CD4-positive, alpha-beta T cell (primary cell): Measurements from ENCODE around the gene PAX3. TPM values are rescaled to one million over a fixed set of nuclear protein-coding genes. Genes with fewer than 3 reads are reported as not detected.

Experiments
- ATAC-seq: fragments of 200-7000 bp; cut with Tn5 transposase; one replicate; pipeline ENCODE4 v1.10.0; 2022; ENCODE audit warnings: mild to moderate bottlenecking; ENCODE audit not compliant: poor library complexity
- CTCF ChIA-PET: fragments of 350-600 bp; sonication (Branson Sonifier 250); formaldehyde crosslinking; loops from one replicate; lab custom pipeline; 2021; ENCODE audit warnings: antibody characterized with exemption, inconsistent platforms; lab: Charles Lee
- POLR2A ChIA-PET: fragments of 350-600 bp; sonication (Branson Sonifier 250); formaldehyde crosslinking; loops from one replicate; lab custom pipeline; 2021; ENCODE audit warnings: antibody characterized with exemption, inconsistent platforms; lab: Charles Lee
- DNase-seq, 14 experiments: peaks; one replicate each; pipeline ENCODE4 v3.0.0-alpha.2; 2013 to 2020; ENCODE audit warnings: mixed read lengths in 2 of 14
- H3K27ac ChIP-seq, 2 donors: one replicate each; pipeline versions ENCODE4 v1.5.1 to v1.7.0; 2013; ENCODE audit warnings: low read length in 2 of 2, low read depth in 1 of 2, mild to moderate bottlenecking in 1 of 2
- H3K27me3 ChIP-seq, 2 experiments: 1 replicate in 1 of 2; 2 replicates in 1 of 2; pipeline versions ENCODE4 v1.6.1 to v1.7.0; 2013; ENCODE audit warnings: low read length in 2 of 2, control low read depth in 1 of 2, mild to moderate bottlenecking in 1 of 2, moderate library complexity in 1 of 2; ENCODE audit not compliant: insufficient read depth in 2 of 2, control insufficient read depth in 1 of 2
- H3K36me3 ChIP-seq: one replicate; pipeline ENCODE4 v1.6.1; 2013; ENCODE audit warnings: low read length, control low read depth; ENCODE audit not compliant: insufficient read depth
- H3K4me1 ChIP-seq: one replicate; pipeline ENCODE4 v1.6.1; 2013; ENCODE audit warnings: low read length, control low read depth; ENCODE audit not compliant: insufficient read depth
- H3K4me3 ChIP-seq: one replicate; pipeline ENCODE4 v1.5.1; 2013; ENCODE audit warnings: mild to moderate bottlenecking, low read length, moderate library complexity
- H3K9me3 ChIP-seq, 2 experiments: 1 replicate in 1 of 2; 2 replicates in 1 of 2; pipeline versions ENCODE4 v1.6.1 to v1.7.0; 2013; ENCODE audit warnings: low read length in 2 of 2, mild to moderate bottlenecking in 2 of 2, control low read depth in 1 of 2, moderate library complexity in 1 of 2; ENCODE audit not compliant: control insufficient read depth in 1 of 2, insufficient read depth in 1 of 2
- H3K27ac Mint-ChIP-seq: one replicate; pipeline ENCODE4 v1.8.0; 2020; ENCODE audit warnings: mixed read lengths
- H3K27me3 Mint-ChIP-seq: one replicate; pipeline ENCODE4 v1.8.0; 2021; ENCODE audit warnings: mixed read lengths
- H3K36me3 Mint-ChIP-seq: one replicate; pipeline ENCODE4 v1.8.0; 2021; ENCODE audit warnings: low read depth, mixed read lengths
- H3K4me1 Mint-ChIP-seq: one replicate; pipeline ENCODE4 v1.8.0; 2021; ENCODE audit warnings: low read depth, mixed read lengths
- H3K4me3 Mint-ChIP-seq: one replicate; pipeline ENCODE4 v1.8.0; 2020; ENCODE audit warnings: mild to moderate bottlenecking, mixed read lengths
- H3K9me3 Mint-ChIP-seq: one replicate; pipeline ENCODE4 v1.8.0; 2020; ENCODE audit warnings: mixed read lengths
- intact Hi-C, 2 experiments: fragments of 100-400 bp; cut with DNase I in 1 of 2; cut with micrococcal nuclease in 1 of 2; formaldehyde crosslinking; loops; one replicate each; pipeline versions ENCODE4 v1.15.1 to v1.9.0; 2023 to 2025; cut with DNase I, micrococcal nuclease
- total RNA-seq, 174 experiments: library from RNA in 2 of 174; stranded (reverse) in 2 of 174; gene quantifications; one replicate each; pipeline ENCODE4 v1.2.3 and lab custom pipeline; 2021 to 2026
- TF ChIP-seq, protein P1 (sequence below): fragments of 200-600 bp; IDR thresholded peaks from one replicate; pipeline ENCODE4 v1.8.0; 2022; ENCODE audit warnings: antibody characterized with exemption, mild to moderate bottlenecking

Gene PAX3
- total RNA-seq, 2 experiments from 2014 or later: not detected

DNA sequence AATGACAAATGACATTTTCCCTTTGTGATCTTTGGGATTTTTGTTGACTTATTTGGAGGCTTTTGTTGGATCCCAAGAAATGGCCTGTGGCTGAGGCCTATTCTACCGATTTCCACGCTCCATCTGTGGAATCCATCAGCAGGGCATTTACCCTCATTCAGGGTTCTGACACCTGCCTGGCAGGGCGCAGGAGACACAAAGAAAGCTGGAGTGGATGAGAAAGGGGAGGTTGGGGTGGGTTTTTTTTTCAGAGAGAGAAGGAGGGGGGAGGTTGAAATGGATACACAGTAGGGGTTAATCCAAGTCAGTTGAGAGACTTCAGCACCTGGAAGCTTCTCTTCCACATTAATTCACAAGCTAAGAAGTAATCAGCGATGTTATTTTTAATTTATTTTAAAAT is 59.7 kb downstream of the PAX3 start:
- no peak for DNase-seq
- no peaks in the 10 kb centered on the region for H3K4me1 ChIP-seq
- CTCF ChIA-PET: no interaction called here
- no peak overlapping the region for H3K4me3 ChIP-seq
- Mint-ChIP-seq H3K4me3 (no peak overlapping the region), H3K27ac (no peak overlapping the region), H3K36me3 (no peaks in the 10 kb centered on the region), H3K4me1 (no peaks in the 10 kb centered on the region), H3K9me3 (no peaks in the 10 kb centered on the region), H3K27me3 (peaks cover 64% of the 10 kb centered on the region)
- no peaks in the 10 kb centered on the region for H3K36me3 ChIP-seq
- TF ChIP-seq, protein P1, sequence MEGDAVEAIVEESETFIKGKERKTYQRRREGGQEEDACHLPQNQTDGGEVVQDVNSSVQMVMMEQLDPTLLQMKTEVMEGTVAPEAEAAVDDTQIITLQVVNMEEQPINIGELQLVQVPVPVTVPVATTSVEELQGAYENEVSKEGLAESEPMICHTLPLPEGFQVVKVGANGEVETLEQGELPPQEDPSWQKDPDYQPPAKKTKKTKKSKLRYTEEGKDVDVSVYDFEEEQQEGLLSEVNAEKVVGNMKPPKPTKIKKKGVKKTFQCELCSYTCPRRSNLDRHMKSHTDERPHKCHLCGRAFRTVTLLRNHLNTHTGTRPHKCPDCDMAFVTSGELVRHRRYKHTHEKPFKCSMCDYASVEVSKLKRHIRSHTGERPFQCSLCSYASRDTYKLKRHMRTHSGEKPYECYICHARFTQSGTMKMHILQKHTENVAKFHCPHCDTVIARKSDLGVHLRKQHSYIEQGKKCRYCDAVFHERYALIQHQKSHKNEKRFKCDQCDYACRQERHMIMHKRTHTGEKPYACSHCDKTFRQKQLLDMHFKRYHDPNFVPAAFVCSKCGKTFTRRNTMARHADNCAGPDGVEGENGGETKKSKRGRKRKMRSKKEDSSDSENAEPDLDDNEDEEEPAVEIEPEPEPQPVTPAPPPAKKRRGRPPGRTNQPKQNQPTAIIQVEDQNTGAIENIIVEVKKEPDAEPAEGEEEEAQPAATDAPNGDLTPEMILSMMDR: no peak
- POLR2A ChIA-PET: no interaction called here
- intact Hi-C loops: no loop called here
- peaks cover 0 to 4% of the 10 kb centered on the region in 2 experiments for H3K9me3 ChIP-seq
- H3K27ac ChIP-seq: no peak overlapping the region
- H3K27me3 ChIP-seq: peaks cover 13 to 28% of the 10 kb centered on the region in 2 experiments
- no peak for ATAC-seq

DNA sequence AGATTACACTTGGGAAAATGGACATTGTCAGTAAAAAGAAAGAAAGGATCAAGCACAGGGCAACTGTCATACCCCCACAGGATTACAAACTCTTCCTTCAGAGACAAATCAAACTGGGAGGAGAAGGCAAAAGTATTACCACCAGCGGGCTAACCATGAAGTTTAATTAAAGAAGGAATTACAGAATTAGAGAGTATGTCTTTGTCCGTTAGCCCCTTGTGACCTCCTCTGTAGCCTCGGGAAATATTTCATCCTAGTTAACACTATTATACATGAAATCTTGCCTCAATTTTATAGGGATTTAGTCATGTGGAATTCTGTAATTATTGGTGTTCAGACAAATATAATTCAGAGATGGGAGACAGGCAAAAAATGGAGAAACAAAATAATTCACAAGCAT is 60.7 kb downstream of the PAX3 start:
- Histone ChIP-seq H3K4me3 (no peak overlapping the region), H3K27ac (no peak overlapping the region), H3K9me3 (peaks cover 0 to 4% of the 10 kb centered on the region in 2 experiments), H3K4me1 (no peaks in the 10 kb centered on the region), H3K36me3 (no peaks in the 10 kb centered on the region), H3K27me3 (peaks cover 13 to 28% of the 10 kb centered on the region in 2 experiments)
- POLR2A ChIA-PET: no interaction called here
- H3K27ac Mint-ChIP-seq: no peak overlapping the region
- H3K4me3 Mint-ChIP-seq: no peak overlapping the region
- ATAC-seq (no peak), DNase-seq (no peak)
- H3K27me3 Mint-ChIP-seq: peaks cover 56% of the 10 kb centered on the region
- intact Hi-C loops: no loop called here
- no peaks in the 10 kb centered on the region for H3K9me3 Mint-ChIP-seq
- H3K36me3 Mint-ChIP-seq: no peaks in the 10 kb centered on the region
- no peaks in the 10 kb centered on the region for H3K4me1 Mint-ChIP-seq
- CTCF ChIA-PET: no interaction called here
- TF ChIP-seq, protein P1: no peak

DNA sequence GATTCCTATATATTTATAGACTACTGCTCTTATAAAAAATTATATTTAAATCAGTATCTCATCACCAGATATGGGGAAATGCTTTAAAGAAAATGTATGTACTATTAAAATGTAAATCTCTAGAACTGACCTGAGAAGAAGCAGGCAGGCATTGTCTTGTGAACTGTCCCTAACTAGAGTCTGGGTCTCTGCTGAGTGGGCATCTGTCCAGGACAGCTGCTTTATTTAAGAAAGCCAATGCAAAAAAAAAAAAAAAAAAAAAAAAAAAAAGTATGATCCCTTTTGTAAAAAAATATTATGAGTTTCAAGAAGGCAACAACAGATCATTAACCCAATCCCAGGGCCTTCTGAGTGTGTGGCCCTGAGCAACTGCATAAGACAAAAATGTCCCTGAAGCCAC is 66.0 kb downstream of the PAX3 start:
- H3K27me3 Mint-ChIP-seq: peaks cover 28% of the 10 kb centered on the region
- H3K4me3 ChIP-seq: no peak overlapping the region
- no peak overlapping the region for H3K27ac ChIP-seq
- no peak for ATAC-seq
- H3K4me3 Mint-ChIP-seq: no peak overlapping the region
- no peaks in the 10 kb centered on the region for H3K36me3 ChIP-seq
- intact Hi-C loops: no loop called here
- no peaks in the 10 kb centered on the region for H3K9me3 ChIP-seq
- H3K27ac Mint-ChIP-seq: no peak overlapping the region
- DNase-seq: no peak
- TF ChIP-seq, protein P1: no peak
- H3K36me3 Mint-ChIP-seq: no peaks in the 10 kb centered on the region
- H3K4me1 ChIP-seq: no peaks in the 10 kb centered on the region
- CTCF ChIA-PET: no interaction called here
- H3K27me3 ChIP-seq: no peaks in the 10 kb centered on the region
- POLR2A ChIA-PET: no interaction called here
- no peaks in the 10 kb centered on the region for H3K9me3 Mint-ChIP-seq
- H3K4me1 Mint-ChIP-seq: no peaks in the 10 kb centered on the region
